Neural cell (in vitro differentiated cells): ENCODE results near the gene DYNC1I2. TPM values are rescaled to one million over a fixed set of nuclear protein-coding genes. Genes with fewer than 3 reads are reported as not detected.

Experiments used
- polyA plus RNA-seq: library from polyadenylated mRNA; depleted of rRNA; stranded (reverse); fragments of >200 nt; gene quantifications from 2 replicates; pipeline ENCODE4 v1.2.3, GENCODE V29; 2014

The DYNC1I2 gene
- polyA plus RNA-seq, 1 donor from 2014 or later = 561 TPM

Other genes with a start within 250 kb of the DYNC1I2 start
- 0.10 TPM in 1 of 2 replicates, not detected in the other for gene CYBRD1, start 165.0 kb upstream of the DYNC1I2 start, polyA plus RNA-seq
- gene SLC25A12, start 206.8 kb downstream of the DYNC1I2 start, polyA plus RNA-seq = 111 and 122 TPM in 2 replicates
- gene HAT1, start 235.0 kb downstream of the DYNC1I2 start, polyA plus RNA-seq = 30.6 and 39.8 TPM in 2 replicates